Measurements from ENCODE around the gene CACNB4.

Gene CACNB4

GRCh38 chr2:151844211-151844896 lies 254.5 kb downstream of the CACNB4 start:
- no peak for DNase-seq

- no peak for DNase-seq
Observed at GRCh38 chr2:151843691-151844061, 255.2 kb downstream of the CACNB4 start.

GRCh38 chr2:151842830-151843690 lies 255.8 kb downstream of the CACNB4 start:
- DNase-seq, result no peak

GRCh38 chr2:151841047-151841424 lies 257.8 kb downstream of the CACNB4 start:
- no peak for DNase-seq

GRCh38 chr2:151840216-151841046 lies 258.4 kb downstream of the CACNB4 start:
- DNase-seq, result no peak

- no peak for DNase-seq
Observed at GRCh38 chr2:151837926-151838325, 260.9 kb downstream of the CACNB4 start.

GRCh38 chr2:151833984-151834383 lies 264.9 kb downstream of the CACNB4 start:
- DNase-seq, result no peak

GRCh38 chr2:151830961-151831360 lies 267.9 kb downstream of the CACNB4 start:
- DNase-seq, result no peak

- no peak for DNase-seq
Observed at GRCh38 chr2:151828890-151829324, 269.9 kb downstream of the CACNB4 start.

- DNase-seq, result peak; percentile 93
Observed at GRCh38 chr2:151828143-151828889, 270.5 kb downstream of the CACNB4 start, which contains the start of gene ARL5A. ARL5A (minus strand) TSS chr2:151828421; CDS start chr2:151828176, 245 bp downstream.

GRCh38 chr2:151827564-151828142 lies 271.2 kb downstream of the CACNB4 start:
- DNase-seq, result no peak

GRCh38 chr2:151826737-151827157 lies 272.1 kb downstream of the CACNB4 start:
- no peak for DNase-seq

- no peak for DNase-seq
Observed at GRCh38 chr2:151824886-151825285, 274.0 kb downstream of the CACNB4 start.

GRCh38 chr2:151823651-151824050 lies 275.2 kb downstream of the CACNB4 start:
- no peak for DNase-seq

- DNase-seq, result no peak
Observed at GRCh38 chr2:151819920-151820319, 278.9 kb downstream of the CACNB4 start.

GRCh38 chr2:151817929-151818328 lies 280.9 kb downstream of the CACNB4 start:
- no peak for DNase-seq

- DNase-seq, result no peak
Observed at GRCh38 chr2:151816843-151817242, 282.0 kb downstream of the CACNB4 start.

- DNase-seq, result no peak
Observed at GRCh38 chr2:151815821-151816489, 282.9 kb downstream of the CACNB4 start.

- DNase-seq, result no peak
Observed at GRCh38 chr2:151810489-151810888, 288.4 kb downstream of the CACNB4 start.

GRCh38 chr2:151809073-151809383 lies 289.8 kb downstream of the CACNB4 start:
- no peak for DNase-seq

- DNase-seq, result no peak
Observed at GRCh38 chr2:151808258-151809072, 290.4 kb downstream of the CACNB4 start.
